H1 (cell line): ENCODE results near the gene CCDC81. TPM values are rescaled to one million over a fixed set of nuclear protein-coding genes. Genes with fewer than 3 reads are reported as not detected.

ENCODE experiments used
- CTCF ChIA-PET: fragments of 300-600 bp; sonication (Branson Sonifier 250); formaldehyde crosslinking; loops from one replicate; lab custom pipeline; 2021; ENCODE audit not compliant: partially characterized antibody; lab: Charles Lee
- POLR2A ChIA-PET: fragments of 300-600 bp; sonication (Branson Sonifier 250); formaldehyde crosslinking; loops from one replicate; lab custom pipeline; 2021; ENCODE audit warnings: inconsistent platforms; ENCODE audit not compliant: partially characterized antibody; lab: Charles Lee
- DNase-seq, 2 experiments: peaks; one replicate each; pipeline versions ENCODE4 v3.0.0 to v3.0.0-alpha.2; 2010 to 2022; ENCODE audit warnings: low spot score in 2 of 2, low read depth in 1 of 2, mixed read lengths in 1 of 2
- FAIRE-seq: peaks from 2 replicates; lab custom pipeline; 2011; peaks lifted over from hg19 to GRCh38; lab: Jason Lieb, UNC
- H2AFZ ChIP-seq: 2 replicates; pipeline ENCODE4 v1.8.1; 2012; ENCODE audit warnings: low read length, inconsistent platforms
- H2AK5ac ChIP-seq: 2 replicates; pipeline ENCODE4 v1.6.1; 2013; ENCODE audit warnings: low read depth, low read length
- H2BK120ac ChIP-seq: replicated peaks from 2 replicates; pipeline ENCODE3; 2013; ENCODE audit warnings: low read depth, low read length, inconsistent platforms
- H2BK12ac ChIP-seq: 2 replicates; pipeline ENCODE4 v1.6.1; 2013; ENCODE audit warnings: low read depth, low read length
- H2BK15ac ChIP-seq: 2 replicates; pipeline ENCODE4 v1.6.1; 2013; ENCODE audit warnings: low read length
- H2BK20ac ChIP-seq: 2 replicates; pipeline ENCODE4 v1.6.1; 2013; ENCODE audit warnings: low read length
- H2BK5ac ChIP-seq: 2 replicates; pipeline ENCODE4 v1.6.1; 2013; ENCODE audit warnings: low read depth, low read length
- H3K14ac ChIP-seq: 2 replicates; pipeline ENCODE4 v1.6.1; 2013; ENCODE audit warnings: inconsistent platforms; ENCODE audit not compliant: insufficient read length
- H3K18ac ChIP-seq: 2 replicates; pipeline ENCODE4 v1.6.1; 2013; ENCODE audit warnings: low read length; ENCODE audit errors: extremely low read depth
- H3K23ac ChIP-seq: 2 replicates; pipeline ENCODE4 v1.6.1; 2013; ENCODE audit warnings: inconsistent platforms; ENCODE audit not compliant: insufficient read length
- H3K23me2 ChIP-seq: 2 replicates; pipeline ENCODE4 v1.6.1; 2013; ENCODE audit warnings: low read depth, low read length
- H3K27ac ChIP-seq: 2 replicates; pipeline ENCODE4 v1.6.1; 2011; ENCODE audit warnings: low read depth, low read length, inconsistent platforms
- H3K27me3 ChIP-seq, 4 experiments: replicated peaks in 1 of 4; 1 replicate in 1 of 4; 2 replicates in 3 of 4; pipeline versions ENCODE4 v1.6.1 to v1.8.1; 2011 to 2013; ENCODE audit warnings: low read length in 3 of 4, mild to moderate bottlenecking in 3 of 4, inconsistent platforms in 2 of 4, mixed read lengths in 2 of 4, moderate library complexity in 1 of 4; ENCODE audit not compliant: control insufficient read depth in 3 of 4, insufficient read depth in 3 of 4; ENCODE audit errors: extremely low read depth in 1 of 4
- H3K36me3 ChIP-seq, 4 experiments: 2 replicates each; pipeline versions ENCODE4 v1.6.1 to v1.8.1; 2011 to 2013; ENCODE audit warnings: mild to moderate bottlenecking in 4 of 4, low read length in 3 of 4, moderate library complexity in 2 of 4, control low read depth in 1 of 4, inconsistent platforms in 1 of 4; ENCODE audit not compliant: insufficient read depth in 4 of 4, control insufficient read depth in 2 of 4
- H3K4ac ChIP-seq: replicated peaks from 2 replicates; pipeline ENCODE3; 2013; ENCODE audit warnings: low read length, low read depth, mixed read lengths, inconsistent platforms; ENCODE audit not compliant: insufficient read length
- H3K4me1 ChIP-seq, 4 experiments: replicated peaks in 1 of 4; 1 replicate in 1 of 4; 2 replicates in 3 of 4; pipeline versions ENCODE4 v1.6.1 to v1.8.1; 2011 to 2013; ENCODE audit warnings: low read length in 3 of 4, inconsistent platforms in 2 of 4, mixed read lengths in 1 of 4; ENCODE audit not compliant: insufficient read depth in 4 of 4, control insufficient read depth in 3 of 4
- H3K4me2 ChIP-seq, 2 experiments: 2 replicates each; pipeline versions ENCODE4 v1.6.1 to v1.8.1; 2011 to 2013; ENCODE audit warnings: low read depth in 2 of 2, low read length in 2 of 2, control low read depth in 1 of 2, inconsistent platforms in 1 of 2, mild to moderate bottlenecking in 1 of 2; ENCODE audit not compliant: insufficient read depth in 1 of 2
- H3K4me3 ChIP-seq, 4 experiments: fragments of 200-600, 300-600 bp in 1 of 4; sonication (generic), shearing (Covaris generic), sonication (Bioruptor Twin) in 1 of 4; 2 replicates each; pipeline versions ENCODE4 v1.5.1 to v1.8.1; 2011 to 2016; ENCODE audit warnings: low read length in 4 of 4, low read depth in 3 of 4, control low read depth in 2 of 4, inconsistent platforms in 2 of 4, mild to moderate bottlenecking in 2 of 4, mixed read lengths in 1 of 4, moderate library complexity in 1 of 4; ENCODE audit not compliant: insufficient read depth in 2 of 4; ENCODE audit errors: extremely low read depth in 1 of 4
- H3K56ac ChIP-seq: replicated peaks from 2 replicates; pipeline ENCODE3; 2013; ENCODE audit warnings: low read depth, mild to moderate bottlenecking, mixed read lengths, low read length, inconsistent platforms; ENCODE audit not compliant: insufficient read length
- H3K79me1 ChIP-seq: 2 replicates; pipeline ENCODE4 v1.6.1; 2013; ENCODE audit warnings: low read depth, low read length, control low read depth
- H3K79me2 ChIP-seq, 2 experiments: 2 replicates each; pipeline versions ENCODE4 v1.6.1 to v1.8.1; 2012 to 2013; ENCODE audit warnings: low read length in 2 of 2, mild to moderate bottlenecking in 2 of 2, inconsistent platforms in 1 of 2; ENCODE audit not compliant: insufficient read depth in 2 of 2, control insufficient read depth in 1 of 2
- H3K9ac ChIP-seq, 4 experiments: replicated peaks in 1 of 4; 1 replicate in 1 of 4; 2 replicates in 3 of 4; pipeline versions ENCODE4 v1.6.1 to v1.8.1; 2011 to 2013; ENCODE audit warnings: low read depth in 3 of 4, low read length in 3 of 4, control low read depth in 2 of 4, mild to moderate bottlenecking in 2 of 4, moderate library complexity in 2 of 4, inconsistent platforms in 1 of 4; ENCODE audit errors: extremely low read depth in 1 of 4
- H3K9me3 ChIP-seq, 2 experiments: 2 replicates each; pipeline versions ENCODE4 v1.6.1 to v1.8.1; 2012 to 2013; ENCODE audit warnings: mild to moderate bottlenecking in 2 of 2, moderate library complexity in 2 of 2, control low read depth in 1 of 2, inconsistent platforms in 1 of 2, low read depth in 1 of 2, low read length in 1 of 2, mixed read lengths in 1 of 2; ENCODE audit not compliant: insufficient read depth in 2 of 2
- H4K20me1 ChIP-seq, 2 experiments: replicated peaks in 1 of 2; 2 replicates each; pipeline versions ENCODE3 to v1.8.1; 2011 to 2013; ENCODE audit warnings: inconsistent platforms in 2 of 2, low read length in 2 of 2, mild to moderate bottlenecking in 1 of 2; ENCODE audit not compliant: insufficient read depth in 2 of 2, control insufficient read depth in 1 of 2
- H4K5ac ChIP-seq: 2 replicates; pipeline ENCODE4 v1.6.1; 2013; ENCODE audit warnings: low read length, low read depth, mixed read lengths, inconsistent platforms; ENCODE audit not compliant: insufficient read length
- H4K8ac ChIP-seq: 2 replicates; pipeline ENCODE4 v1.8.0; 2013; ENCODE audit warnings: mild to moderate bottlenecking, moderate library complexity, low read length, inconsistent platforms; ENCODE audit not compliant: insufficient read depth; ENCODE audit errors: extremely low read depth
- H4K91ac ChIP-seq: replicated peaks from 2 replicates; pipeline ENCODE3; 2013; ENCODE audit warnings: low read length, mixed read lengths, inconsistent platforms; ENCODE audit not compliant: insufficient read length
- CHD1 ChIP-seq: IDR thresholded peaks from 2 replicates; pipeline ENCODE4 v1.6.1; 2012; ENCODE audit warnings: low read depth, low read length, improper control_type of control experiment
- POLR2AphosphoS5 ChIP-seq: IDR thresholded peaks from 2 replicates; pipeline ENCODE4 v1.6.1; 2011; ENCODE audit warnings: low read depth, low read length
- SIN3A ChIP-seq, 2 experiments: IDR thresholded peaks in 1 of 2; conservative IDR thresholded peaks in 1 of 2; 2 replicates each; pipeline ENCODE4 v1.6.1; 2011 to 2012; ENCODE audit warnings: low read length in 2 of 2, improper control_type of control experiment in 1 of 2, low read depth in 1 of 2, mild to moderate bottlenecking in 1 of 2
- TEAD4 ChIP-seq: IDR thresholded peaks from 2 replicates; pipeline ENCODE4 v1.6.1; 2012; ENCODE audit warnings: low read depth, low read length, inconsistent platforms, mixed read lengths
- WGBS, 2 experiments: shearing (Covaris generic) in 1 of 2; methylation state at CpG; one replicate each; pipeline versions ENCODE4 v1.1.6 to v1.1.7; 2013 to 2015; ENCODE audit warnings: low lambda C conversion rate in 2 of 2, mixed read lengths in 2 of 2, inconsistent platforms in 1 of 2, low coverage in 1 of 2, missing lambda C conversion rate in 1 of 2; ENCODE audit not compliant: insufficient replicate concordance in 2 of 2, insufficient coverage in 1 of 2, insufficient read length in 1 of 2; ENCODE audit errors: extremely low coverage in 1 of 2, missing lambda C conversion rate in 1 of 2; 5-methylcytosine and 5-hydroxymethylcytosine counted together
- polyA plus RNA-seq, 7 experiments: library from polyadenylated mRNA; depleted of rRNA in 3 of 7; stranded (reverse) in 5 of 7; unstranded in 2 of 7; fragments of >200 nt in 5 of 7; fragments of 200-250 nt in 2 of 7; gene quantifications; 1 replicate in 5 of 7; 2 replicates in 1 of 7; 4 replicates in 1 of 7; pipeline versions ENCODE4 v1.2.1 to v1.2.3, GENCODE V29; 2011 to 2013; ENCODE audit warnings: missing spikeins in 2 of 7, mixed read lengths in 2 of 7
- total RNA-seq: library from RNA; stranded (reverse); fragmentation: NEBNext Ultra II Directional; extraction: Animal tissue kit (Norgen Biotek cat#: 25700); gene quantifications from 2 replicates; pipeline ENCODE4 v1.2.1, GENCODE V29; 2021

The CCDC81 gene
- total and polyA plus RNA-seq, 2 of the 8 experiments (the other 6 are each of a cell fraction or from before 2014, with no cell fraction given): 0.30 to 0.58 TPM

- Histone ChIP-seq H2BK15ac (0 out of 2 replicates have a peak overlapping the region, but pooled peaks have one; percentile 33), H4K8ac (peak overlapping the region; percentile 8; the same call in 1 of the 2 replicates), H3K4ac (no peak overlapping the region), H2BK5ac (peak overlapping the region; percentile 21), H3K27me3 (no peaks in the 10 kb centered on the region), H3K56ac (no peak overlapping the region), H3K9ac (no peak overlapping the region), H3K9me3 (no peaks in the 10 kb centered on the region), H3K79me2 (no peaks in the 10 kb centered on the region), H3K4me3 (no peak overlapping the region), H3K23me2 (peaks cover 1% of the 10 kb centered on the region; the same call in 1 of the 2 replicates), H3K23ac (no peak overlapping the region), H2BK12ac (no peak overlapping the region), H3K4me1 (no peaks in the 10 kb centered on the region; a peak in 1 of 7 replicates), H2AK5ac (no peak overlapping the region), H2BK120ac (no peak overlapping the region), H2BK20ac (no peak overlapping the region), H3K4me2 (no peak overlapping the region), H3K27ac (no peak overlapping the region), H3K79me1 (no peaks in the 10 kb centered on the region), H2AFZ (no peak overlapping the region), H3K18ac (no peak overlapping the region), H3K36me3 (no peaks in the 10 kb centered on the region), H4K20me1 (peaks cover 0 to 1% of the 10 kb centered on the region in 2 experiments), H4K5ac (no peak overlapping the region), H3K14ac (no peak overlapping the region), H4K91ac (no peak overlapping the region)
- ChIA-PET POLR2A (no interaction called here), CTCF (interaction anchor here (0.7 to 3.9 kb wide), 7 partner anchors 9 to 145 kb away, joined by 3 to 23 read pairs (median 4); no protein-coding TSS in a partner anchor)
- DNase-seq (no peak), FAIRE-seq (no peak)
- TF ChIP-seq SIN3A (conservative IDR thresholded peaks at IDR 0.05 in 1 of 2, IDR thresholded peaks at IDR 0.05 in 1 of 2; ENCODE audit: low read depth in 1 of 2, low read length in 2 of 2): no peak
- TF ChIP-seq POLR2AphosphoS5: no peak
- no peak for TF ChIP-seq TEAD4
- TF ChIP-seq CHD1: no peak
- 90% methylated on average over 7 of the region's 7 CpGs; no CpG with 5 or more reads in 1 of the 2 experiments for WGBS, 2 experiments
These were observed 88.4 kb downstream of the CCDC81 start for GRCh38 chr11:86463120-86463519.
